Activated CD8-positive, alpha-beta T cell treated with anti-CD3 and anti-CD28 coated beads for 36 hours (primary cell): ENCODE results near the gene RAB8B. TPM values are rescaled to one million over a fixed set of nuclear protein-coding genes. Genes with fewer than 3 reads are reported as not detected.

Source experiments
- ATAC-seq: fragments of 200-7000 bp; cut with Tn5 transposase; one replicate; pipeline ENCODE4 v1.10.0; 2021; ENCODE audit warnings: mild to moderate bottlenecking, moderate library complexity
- CTCF ChIA-PET: fragments of 350-600 bp; sonication (Branson Sonifier 250); formaldehyde crosslinking; loops from one replicate; lab custom pipeline; 2021; ENCODE audit warnings: antibody characterized with exemption; lab: Charles Lee
- POLR2A ChIA-PET: fragments of 350-600 bp; sonication (Branson Sonifier 250); formaldehyde crosslinking; loops from one replicate; lab custom pipeline; 2021; ENCODE audit warnings: antibody characterized with exemption; lab: Charles Lee
- DNase-seq: peaks from one replicate; pipeline ENCODE4 v3.0.0-alpha.2; 2020
- H3K27ac Mint-ChIP-seq: one replicate; pipeline ENCODE4 v1.8.0; 2021; ENCODE audit warnings: mild to moderate bottlenecking, mixed read lengths
- H3K27me3 Mint-ChIP-seq: one replicate; pipeline ENCODE4 v1.8.0; 2021; ENCODE audit warnings: mixed read lengths
- H3K36me3 Mint-ChIP-seq: one replicate; pipeline ENCODE4 v1.8.0; 2021; ENCODE audit warnings: low read depth, mixed read lengths
- H3K4me1 Mint-ChIP-seq: one replicate; pipeline ENCODE4 v1.8.0; 2021; ENCODE audit warnings: low read depth, mixed read lengths
- H3K4me3 Mint-ChIP-seq: one replicate; pipeline ENCODE4 v1.8.0; 2021; ENCODE audit warnings: mild to moderate bottlenecking, moderate library complexity, mixed read lengths
- H3K9me3 Mint-ChIP-seq: one replicate; pipeline ENCODE4 v1.8.0; 2021; ENCODE audit warnings: mixed read lengths
- CTCF ChIP-seq: fragments of 200-600 bp; IDR thresholded peaks from one replicate; pipeline ENCODE4 v1.8.0; 2022; ENCODE audit warnings: antibody characterized with exemption, mild to moderate bottlenecking
- intact Hi-C: fragments of 100-400 bp; cut with micrococcal nuclease; formaldehyde crosslinking; loops from one replicate; pipeline ENCODE4 v1.10.0; 2022
- total RNA-seq, 2 experiments: library from RNA; stranded (reverse); gene quantifications; one replicate each; pipeline ENCODE4 v1.2.3, GENCODE V29; 2021

RAB8B gene
- total RNA-seq, 2 experiments from 2014 or later, result 252 to 261 TPM

DNA sequence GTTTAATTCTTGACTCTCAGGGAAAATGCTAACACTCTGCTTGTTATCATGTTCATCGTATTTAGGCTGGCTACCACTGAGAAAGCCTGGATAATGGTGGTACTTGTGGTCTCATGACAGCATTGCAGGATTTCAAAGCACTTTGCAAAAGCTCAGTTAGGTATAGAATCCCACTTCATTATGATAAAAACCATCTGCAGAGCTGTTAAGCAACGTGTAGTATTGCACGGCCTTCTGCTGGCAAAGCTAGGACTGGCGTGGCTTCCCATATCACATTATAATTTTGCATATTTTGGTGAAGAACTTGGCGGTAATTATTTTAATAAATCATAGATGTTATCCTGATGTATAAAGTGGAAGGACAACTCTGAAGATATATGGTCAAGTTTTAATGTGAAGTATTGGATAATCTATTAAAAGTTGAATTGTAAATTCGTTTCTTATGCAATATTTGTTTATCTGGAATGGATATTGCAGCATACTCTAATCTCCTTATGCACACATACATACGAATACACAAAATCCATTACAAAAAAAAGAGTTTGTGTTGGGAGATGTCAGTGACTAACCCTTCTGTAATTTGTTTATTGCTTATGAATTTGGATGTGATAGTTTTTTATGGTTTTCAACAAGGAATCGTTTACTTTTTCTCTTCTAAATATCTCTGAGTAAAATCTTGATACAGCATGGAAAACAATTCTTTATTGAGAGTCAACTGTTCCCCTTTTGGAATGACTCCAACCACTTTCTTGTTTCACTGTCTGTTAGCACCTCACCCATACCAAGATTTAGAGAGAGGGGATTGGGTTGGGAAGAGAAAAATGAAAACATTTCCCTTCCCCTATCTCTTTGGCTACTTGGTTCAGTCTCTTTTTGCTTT is 9.2 kb downstream of the RAB8B start:
- peaks cover 91% of the 10 kb centered on the region for H3K4me1 Mint-ChIP-seq
- H3K27ac Mint-ChIP-seq, result peak overlapping the region; percentile 75
- ATAC-seq, result no peak
- peak overlapping the region; percentile 5 for H3K4me3 Mint-ChIP-seq
- no peaks in the 10 kb centered on the region for H3K9me3 Mint-ChIP-seq
- POLR2A ChIA-PET, result interaction anchor here (1.4 kb wide), 1 partner anchor 9 kb away, joined by 5 read pairs; no protein-coding TSS in a partner anchor
- intact Hi-C loops, result no loop called here
- DNase-seq, result no peak
- no peaks in the 10 kb centered on the region for H3K27me3 Mint-ChIP-seq
- TF ChIP-seq CTCF, result no peak
- CTCF ChIA-PET, result interaction anchor here (1.2 to 5.0 kb wide), 3 partner anchors 12 to 46 kb away, joined by 3 to 24 read pairs (median 3); no protein-coding TSS in a partner anchor
- peaks cover 85% of the 10 kb centered on the region for H3K36me3 Mint-ChIP-seq

DNA sequence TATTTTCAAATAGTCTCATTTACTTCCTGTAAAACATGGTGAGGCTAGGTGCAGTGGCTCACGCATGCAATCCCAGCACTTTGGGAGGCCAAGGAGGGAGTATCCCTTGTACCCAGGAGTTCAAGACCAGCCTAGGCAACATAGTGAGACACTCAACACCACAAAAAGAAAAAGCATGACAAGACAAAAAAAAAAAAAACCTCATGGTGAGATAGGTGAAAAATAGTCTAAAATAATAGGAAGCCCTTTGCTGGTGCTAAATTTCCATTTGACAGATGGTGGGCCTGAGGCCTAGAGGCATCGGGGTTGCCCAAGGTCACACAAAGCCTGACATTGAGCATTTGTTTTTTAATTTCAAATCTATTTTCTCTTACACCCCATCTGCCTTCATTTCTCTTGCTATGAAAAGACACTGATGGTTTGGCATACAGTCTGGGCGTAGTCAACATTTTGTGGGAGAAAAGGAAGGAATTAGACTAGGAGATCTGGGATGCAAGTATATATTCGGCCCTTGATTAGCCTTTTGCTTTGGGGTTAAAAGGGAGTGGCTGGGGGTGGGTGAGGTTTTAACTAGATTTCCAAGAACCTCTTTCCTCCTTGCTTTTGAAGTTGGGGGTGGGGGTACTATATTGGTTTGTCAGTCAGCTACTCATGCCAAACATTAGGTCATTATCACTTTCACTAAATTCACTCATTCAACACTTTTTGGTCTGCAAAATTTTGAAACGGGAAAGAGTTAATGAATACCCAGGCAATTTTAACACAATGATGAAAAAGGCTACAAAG is 11.3 kb downstream of the RAB8B start:
- intact Hi-C loops, result no loop called here
- Mint-ChIP-seq H3K27ac (peak overlapping the region; percentile 86), H3K27me3 (no peaks in the 10 kb centered on the region), H3K4me1 (peaks cover 89% of the 10 kb centered on the region), H3K36me3 (peaks cover 80% of the 10 kb centered on the region), H3K9me3 (no peaks in the 10 kb centered on the region), H3K4me3 (peak overlapping the region; percentile 9)
- CTCF ChIA-PET, result interaction anchor here (1.2 kb wide), 2 partner anchors 10 kb away, joined by 3 to 4 read pairs; no protein-coding TSS in a partner anchor
- POLR2A ChIA-PET, result interaction anchor here (4.1 kb wide), 1 partner anchor 8 kb away, joined by 39 read pairs; no protein-coding TSS in a partner anchor
- DNase-seq (peak; percentile 21), ATAC-seq (peak; percentile 24)
- TF ChIP-seq CTCF, result no peak

DNA sequence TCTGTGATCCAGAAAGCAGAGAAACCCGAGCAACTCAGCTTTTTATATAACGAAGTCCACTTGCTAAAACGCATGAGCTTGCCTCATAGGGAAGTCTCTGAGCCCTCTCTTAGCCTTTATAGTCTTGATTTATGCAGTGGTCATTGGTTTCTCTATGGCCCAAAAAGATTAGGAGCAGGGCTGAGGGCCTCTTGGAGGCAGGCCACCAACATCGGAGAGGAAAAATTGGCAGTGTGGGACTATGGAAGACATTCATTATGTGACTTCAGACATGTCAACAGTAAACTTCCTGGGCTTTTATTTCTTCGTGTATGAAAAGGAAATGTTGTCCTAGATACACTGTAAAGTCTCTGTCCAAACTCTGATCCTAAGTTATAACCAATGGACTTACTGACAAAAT is 13.5 kb downstream of the RAB8B start:
- Mint-ChIP-seq H3K27me3 (no peaks in the 10 kb centered on the region), H3K4me3 (peak overlapping the region; percentile 26), H3K4me1 (peaks cover 90% of the 10 kb centered on the region), H3K36me3 (peaks cover 86% of the 10 kb centered on the region), H3K9me3 (no peaks in the 10 kb centered on the region), H3K27ac (peak overlapping the region; percentile 74)
- DNase-seq (no peak), ATAC-seq (no peak)
- no peak for TF ChIP-seq CTCF
- ChIA-PET POLR2A (interaction anchor here (0.6 to 4.1 kb wide), 5 partner anchors 8 to 27 kb away, joined by 3 to 39 read pairs (median 7); no protein-coding TSS in a partner anchor), CTCF (interaction anchor here (1.0 to 3.9 kb wide), 4 partner anchors 8 to 200 kb away, joined by 3 to 15 read pairs (median 4); no protein-coding TSS in a partner anchor)
- intact Hi-C loops, result no loop called here

GRCh38 chr15:63203451-63204090 is 14.2 kb downstream of the RAB8B start:
- H3K36me3 Mint-ChIP-seq, result peaks cover 86% of the 10 kb centered on the region
- peak overlapping the region; percentile 8 for H3K4me3 Mint-ChIP-seq

More at GRCh38 chr15:63203451-63204090, 14.2 kb downstream of the RAB8B start:
- intact Hi-C loops, result no loop called here
- no peaks in the 10 kb centered on the region for H3K9me3 Mint-ChIP-seq
- H3K4me1 Mint-ChIP-seq, result peaks cover 90% of the 10 kb centered on the region
- peak; percentile 81 for ATAC-seq
- H3K27me3 Mint-ChIP-seq, result no peaks in the 10 kb centered on the region
- ChIA-PET CTCF (interaction anchor here (1.0 to 3.9 kb wide), 4 partner anchors 9 to 199 kb away, joined by 3 to 15 read pairs (median 4); no protein-coding TSS in a partner anchor), POLR2A (interaction anchor here (0.8 to 4.1 kb wide), 4 partner anchors 10 to 26 kb away, joined by 3 to 39 read pairs (median 6); no protein-coding TSS in a partner anchor)
- peak; percentile 84 for DNase-seq
- H3K27ac Mint-ChIP-seq, result peak overlapping the region; percentile 74
- no peak for TF ChIP-seq CTCF
